Liver (tissue), 9 donors: ENCODE measurements around the gene RAB11A. TPM values are rescaled to one million over a fixed set of nuclear protein-coding genes. Genes with fewer than 3 reads are reported as not detected.

ENCODE experiments used
- DNase-seq: peaks from one replicate; pipeline ENCODE4 v3.0.0-alpha.2; 2017; ENCODE audit warnings: low spot score
- H3K27ac ChIP-seq, 2 donors: one replicate each; pipeline ENCODE4 v1.7.0; 2013; ENCODE audit warnings: inconsistent platforms in 2 of 2, low read length in 2 of 2, control low read depth in 1 of 2, low read depth in 1 of 2, mild to moderate bottlenecking in 1 of 2
- H3K27me3 ChIP-seq, 4 donors: one replicate each; pipeline versions ENCODE4 v1.6.1 to v1.7.0; 2013; ENCODE audit warnings: low read length in 3 of 4, inconsistent platforms in 1 of 4, mild to moderate bottlenecking in 1 of 4, moderate library complexity in 1 of 4; ENCODE audit not compliant: control insufficient read depth in 4 of 4, insufficient read depth in 4 of 4
- H3K36me3 ChIP-seq, 4 donors: one replicate each; pipeline versions ENCODE4 v1.6.1 to v1.7.0; 2013; ENCODE audit warnings: low read length in 3 of 4, mild to moderate bottlenecking in 3 of 4, low read depth in 1 of 4, moderate library complexity in 1 of 4; ENCODE audit not compliant: control insufficient read depth in 4 of 4, insufficient read depth in 3 of 4
- H3K4me1 ChIP-seq, 4 donors: one replicate each; pipeline versions ENCODE4 v1.6.1 to v1.7.0; 2013; ENCODE audit warnings: low read length in 3 of 4, mild to moderate bottlenecking in 3 of 4, moderate library complexity in 1 of 4; ENCODE audit not compliant: control insufficient read depth in 4 of 4, insufficient read depth in 4 of 4
- H3K4me3 ChIP-seq, 3 donors: one replicate each; pipeline versions ENCODE4 v1.6.1 to v1.7.0; 2013; ENCODE audit warnings: low read length in 3 of 3, control low read depth in 1 of 3, low read depth in 1 of 3, mild to moderate bottlenecking in 1 of 3
- H3K9ac ChIP-seq, 2 donors: one replicate each; pipeline ENCODE4 v1.7.0; 2013; ENCODE audit warnings: low read length in 2 of 2, mild to moderate bottlenecking in 2 of 2, moderate library complexity in 2 of 2, control low read depth in 1 of 2, low read depth in 1 of 2
- H3K9me3 ChIP-seq, 4 donors: one replicate each; pipeline versions ENCODE4 v1.6.1 to v1.7.0; 2013; ENCODE audit warnings: low read length in 3 of 4; ENCODE audit not compliant: control insufficient read depth in 4 of 4
- EGR1 ChIP-seq, 2 donors: IDR thresholded peaks; 2 replicates each; pipeline ENCODE4 v1.6.1; 2016 to 2018; ENCODE audit warnings: antibody characterized with exemption in 2 of 2, low read depth in 2 of 2
- FOXA2 ChIP-seq: IDR thresholded peaks from 2 replicates; pipeline ENCODE4 v1.6.1; 2016; ENCODE audit warnings: antibody characterized with exemption
- GABPA ChIP-seq, 2 donors: IDR thresholded peaks in 1 of 2; conservative IDR thresholded peaks in 1 of 2; 2 replicates each; pipeline ENCODE4 v1.6.1; 2016; ENCODE audit warnings: antibody characterized with exemption in 2 of 2, mild to moderate bottlenecking in 1 of 2, moderate library complexity in 1 of 2
- HNF4A ChIP-seq, 2 donors: conservative IDR thresholded peaks; 2 replicates each; pipeline ENCODE4 v1.6.1; 2016; ENCODE audit warnings: antibody characterized with exemption in 2 of 2, mild to moderate bottlenecking in 2 of 2
- HNF4G ChIP-seq: IDR thresholded peaks from 2 replicates; pipeline ENCODE4 v1.6.1; 2016; ENCODE audit warnings: antibody characterized with exemption
- JUND ChIP-seq, 2 donors: IDR thresholded peaks; 2 replicates each; pipeline ENCODE4 v1.6.1; 2016; ENCODE audit warnings: antibody characterized with exemption in 2 of 2
- NR2F2 ChIP-seq: IDR thresholded peaks from 2 replicates; pipeline ENCODE4 v1.6.1; 2016; ENCODE audit warnings: antibody characterized with exemption
- RAD21 ChIP-seq, 2 donors: IDR thresholded peaks; 2 replicates each; pipeline ENCODE4 v1.6.1; 2016; ENCODE audit warnings: antibody characterized with exemption in 2 of 2, mild to moderate bottlenecking in 2 of 2
- RXRA ChIP-seq, 2 donors: IDR thresholded peaks; 2 replicates each; pipeline ENCODE4 v1.6.1; 2017 to 2018; ENCODE audit warnings: antibody characterized with exemption in 2 of 2, mild to moderate bottlenecking in 1 of 2
- SP1 ChIP-seq: IDR thresholded peaks from 2 replicates; pipeline ENCODE4 v1.6.1; 2018; ENCODE audit warnings: antibody characterized with exemption, mild to moderate bottlenecking
- TAF1 ChIP-seq: conservative IDR thresholded peaks from 2 replicates; pipeline ENCODE4 v1.6.1; 2016; ENCODE audit warnings: antibody characterized with exemption, mild to moderate bottlenecking
- WGBS: extraction: QIAGEN DNeasy Blood & Tissue Kit; methylation state at CpG from one replicate; pipeline ENCODE4 v1.1.7; 2013; 5-methylcytosine and 5-hydroxymethylcytosine counted together
- polyA plus RNA-seq, 2 donors: library from polyadenylated mRNA; stranded (reverse) in 1 of 2; unstranded in 1 of 2; fragments of 200-250 nt in 1 of 2; fragments of >200 nt in 1 of 2; fragmentation: Nextera tagmentation in 1 of 2; extraction: Ambion mirVana in 1 of 2; gene quantifications; one replicate each; pipeline versions ENCODE4 v1.2.1 to v1.2.3, GENCODE V29; 2013 to 2015
- total RNA-seq, 2 donors: library from RNA; depleted of rRNA; stranded (reverse); fragments of >200 nt; gene quantifications; one replicate each; pipeline ENCODE4 v1.2.3, GENCODE V29; 2014
- TF ChIP-seq, protein P1 (sequence below): IDR thresholded peaks from 2 replicates; pipeline ENCODE4 v1.6.1; 2016; ENCODE audit warnings: antibody characterized with exemption, mild to moderate bottlenecking
- TF ChIP-seq, protein P2 (sequence below): IDR thresholded peaks from 2 replicates; pipeline ENCODE4 v1.6.1; 2016; ENCODE audit warnings: antibody characterized with exemption
- TF ChIP-seq, protein P3 (sequence below): fragments of 150-350 bp; IDR thresholded peaks from 2 replicates; pipeline ENCODE4 v1.5.1; 2017; ENCODE audit warnings: improper control_type of control experiment, low read depth, low read length; ENCODE audit not compliant: missing input control
- TF ChIP-seq, protein P4 (sequence below): IDR thresholded peaks from 2 replicates; pipeline ENCODE4 v1.6.1; 2016; ENCODE audit warnings: antibody characterized with exemption
- donor health status: healthy.
- donor health status: healthy.
- donor health status: healthy.
- donor health status: healthy.
- donor health status: healthy.

The RAB11A gene
- total and polyA plus RNA-seq, 4 donors, result 40.6 to 100 (median 81.7) TPM

DNA sequence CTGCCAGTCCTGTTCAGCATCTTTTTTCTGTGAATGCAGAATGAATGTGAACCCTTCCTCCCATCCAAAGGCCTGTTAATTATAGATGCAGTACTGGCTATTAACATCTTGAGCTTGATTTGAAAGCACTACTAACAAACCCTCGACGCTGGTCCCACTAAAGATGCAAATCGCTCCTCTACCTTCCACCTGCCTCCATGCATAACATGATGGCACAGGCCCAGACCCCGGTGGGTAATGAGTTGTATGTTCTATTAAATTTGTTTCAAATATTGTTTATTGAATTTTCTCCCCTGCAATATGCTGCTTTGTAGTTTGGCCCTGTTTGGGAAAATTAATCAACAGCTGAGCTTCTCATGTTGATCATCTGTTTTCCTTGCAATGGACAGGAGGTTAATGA lies 69.3 kb downstream of the RAB11A start:
- no peak for TF ChIP-seq FOXA2
- TF ChIP-seq RAD21 (IDR thresholded peaks at IDR 0.05), result no peak
- TF ChIP-seq, protein P1, sequence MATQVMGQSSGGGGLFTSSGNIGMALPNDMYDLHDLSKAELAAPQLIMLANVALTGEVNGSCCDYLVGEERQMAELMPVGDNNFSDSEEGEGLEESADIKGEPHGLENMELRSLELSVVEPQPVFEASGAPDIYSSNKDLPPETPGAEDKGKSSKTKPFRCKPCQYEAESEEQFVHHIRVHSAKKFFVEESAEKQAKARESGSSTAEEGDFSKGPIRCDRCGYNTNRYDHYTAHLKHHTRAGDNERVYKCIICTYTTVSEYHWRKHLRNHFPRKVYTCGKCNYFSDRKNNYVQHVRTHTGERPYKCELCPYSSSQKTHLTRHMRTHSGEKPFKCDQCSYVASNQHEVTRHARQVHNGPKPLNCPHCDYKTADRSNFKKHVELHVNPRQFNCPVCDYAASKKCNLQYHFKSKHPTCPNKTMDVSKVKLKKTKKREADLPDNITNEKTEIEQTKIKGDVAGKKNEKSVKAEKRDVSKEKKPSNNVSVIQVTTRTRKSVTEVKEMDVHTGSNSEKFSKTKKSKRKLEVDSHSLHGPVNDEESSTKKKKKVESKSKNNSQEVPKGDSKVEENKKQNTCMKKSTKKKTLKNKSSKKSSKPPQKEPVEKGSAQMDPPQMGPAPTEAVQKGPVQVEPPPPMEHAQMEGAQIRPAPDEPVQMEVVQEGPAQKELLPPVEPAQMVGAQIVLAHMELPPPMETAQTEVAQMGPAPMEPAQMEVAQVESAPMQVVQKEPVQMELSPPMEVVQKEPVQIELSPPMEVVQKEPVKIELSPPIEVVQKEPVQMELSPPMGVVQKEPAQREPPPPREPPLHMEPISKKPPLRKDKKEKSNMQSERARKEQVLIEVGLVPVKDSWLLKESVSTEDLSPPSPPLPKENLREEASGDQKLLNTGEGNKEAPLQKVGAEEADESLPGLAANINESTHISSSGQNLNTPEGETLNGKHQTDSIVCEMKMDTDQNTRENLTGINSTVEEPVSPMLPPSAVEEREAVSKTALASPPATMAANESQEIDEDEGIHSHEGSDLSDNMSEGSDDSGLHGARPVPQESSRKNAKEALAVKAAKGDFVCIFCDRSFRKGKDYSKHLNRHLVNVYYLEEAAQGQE, result no peak
- H3K27ac ChIP-seq, result no peak overlapping the region
- no peak overlapping the region for H3K9ac ChIP-seq
- no peaks in the 10 kb centered on the region for H3K9me3 ChIP-seq
- H3K27me3 ChIP-seq, result no peaks in the 10 kb centered on the region
- no peak overlapping the region for H3K4me3 ChIP-seq
- DNase-seq, result no peak
- no peaks in the 10 kb centered on the region for H3K4me1 ChIP-seq
- no peaks in the 10 kb centered on the region for H3K36me3 ChIP-seq
- WGBS, result 90% methylated on average over 4 of the region's 4 CpGs

DNA sequence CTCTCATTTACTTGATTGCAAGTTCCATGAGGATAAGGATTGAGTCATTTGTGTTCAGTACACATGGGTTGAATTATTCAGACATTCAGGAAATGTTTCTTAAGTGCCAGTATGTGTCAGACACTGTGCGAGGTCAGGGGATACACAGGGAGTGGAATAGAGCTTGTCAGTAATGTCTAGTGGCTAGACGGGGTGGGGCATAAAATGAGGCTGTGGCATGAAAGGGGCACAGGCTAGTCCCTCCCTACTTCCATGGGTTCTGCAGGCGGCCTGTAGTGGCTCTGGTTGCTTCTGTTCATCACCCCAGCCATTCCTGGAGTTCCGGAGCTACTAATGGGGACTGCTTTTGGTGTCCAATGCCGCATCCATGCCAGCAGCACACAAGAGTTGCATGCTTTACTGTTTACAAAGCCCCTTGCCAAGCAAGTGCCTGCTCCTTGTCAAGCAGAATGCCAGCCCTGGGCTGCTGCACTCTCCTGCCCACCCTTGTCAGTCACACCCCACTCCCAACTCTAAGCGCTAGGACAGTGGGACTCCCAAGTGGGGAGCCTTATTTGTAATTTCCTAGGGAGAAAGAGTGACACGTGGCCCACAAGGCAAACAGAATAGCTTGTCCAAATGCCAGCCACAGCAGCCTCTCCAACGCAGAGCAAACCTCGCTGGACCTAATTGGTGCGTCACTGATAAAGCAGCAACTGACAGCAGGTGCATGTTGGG lies 70.8 kb downstream of the RAB11A start:
- H3K27me3 ChIP-seq, result no peaks in the 10 kb centered on the region
- DNase-seq, result no peak
- no peaks in the 10 kb centered on the region for H3K36me3 ChIP-seq
- no peaks in the 10 kb centered on the region for H3K4me1 ChIP-seq
- no peaks in the 10 kb centered on the region for H3K9me3 ChIP-seq
- 80% methylated on average over 10 of the region's 10 CpGs for WGBS
- no peak overlapping the region for H3K4me3 ChIP-seq
- H3K27ac ChIP-seq, result no peak overlapping the region
- no peak for TF ChIP-seq EGR1 (IDR thresholded peaks at IDR 0.05; ENCODE audit: low read depth in 2 of 2)
- no peak for TF ChIP-seq GABPA (IDR thresholded peaks at IDR 0.05 in 1 of 2, conservative IDR thresholded peaks at IDR 0.05 in 1 of 2)
- no peak for TF ChIP-seq NR2F2
- TF ChIP-seq SP1, result no peak
- no peak for TF ChIP-seq RAD21 (IDR thresholded peaks at IDR 0.05)
- TF ChIP-seq TAF1, result no peak
- TF ChIP-seq HNF4A (conservative IDR thresholded peaks at IDR 0.05), result no peak
- TF ChIP-seq, protein P2, sequence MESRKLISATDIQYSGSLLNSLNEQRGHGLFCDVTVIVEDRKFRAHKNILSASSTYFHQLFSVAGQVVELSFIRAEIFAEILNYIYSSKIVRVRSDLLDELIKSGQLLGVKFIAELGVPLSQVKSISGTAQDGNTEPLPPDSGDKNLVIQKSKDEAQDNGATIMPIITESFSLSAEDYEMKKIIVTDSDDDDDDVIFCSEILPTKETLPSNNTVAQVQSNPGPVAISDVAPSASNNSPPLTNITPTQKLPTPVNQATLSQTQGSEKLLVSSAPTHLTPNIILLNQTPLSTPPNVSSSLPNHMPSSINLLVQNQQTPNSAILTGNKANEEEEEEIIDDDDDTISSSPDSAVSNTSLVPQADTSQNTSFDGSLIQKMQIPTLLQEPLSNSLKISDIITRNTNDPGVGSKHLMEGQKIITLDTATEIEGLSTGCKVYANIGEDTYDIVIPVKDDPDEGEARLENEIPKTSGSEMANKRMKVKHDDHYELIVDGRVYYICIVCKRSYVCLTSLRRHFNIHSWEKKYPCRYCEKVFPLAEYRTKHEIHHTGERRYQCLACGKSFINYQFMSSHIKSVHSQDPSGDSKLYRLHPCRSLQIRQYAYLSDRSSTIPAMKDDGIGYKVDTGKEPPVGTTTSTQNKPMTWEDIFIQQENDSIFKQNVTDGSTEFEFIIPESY, result no peak
- TF ChIP-seq RXRA (IDR thresholded peaks at IDR 0.05), result no peak
- TF ChIP-seq HNF4G, result no peak
- no peak for TF ChIP-seq JUND (IDR thresholded peaks at IDR 0.05)
- TF ChIP-seq, protein P3, sequence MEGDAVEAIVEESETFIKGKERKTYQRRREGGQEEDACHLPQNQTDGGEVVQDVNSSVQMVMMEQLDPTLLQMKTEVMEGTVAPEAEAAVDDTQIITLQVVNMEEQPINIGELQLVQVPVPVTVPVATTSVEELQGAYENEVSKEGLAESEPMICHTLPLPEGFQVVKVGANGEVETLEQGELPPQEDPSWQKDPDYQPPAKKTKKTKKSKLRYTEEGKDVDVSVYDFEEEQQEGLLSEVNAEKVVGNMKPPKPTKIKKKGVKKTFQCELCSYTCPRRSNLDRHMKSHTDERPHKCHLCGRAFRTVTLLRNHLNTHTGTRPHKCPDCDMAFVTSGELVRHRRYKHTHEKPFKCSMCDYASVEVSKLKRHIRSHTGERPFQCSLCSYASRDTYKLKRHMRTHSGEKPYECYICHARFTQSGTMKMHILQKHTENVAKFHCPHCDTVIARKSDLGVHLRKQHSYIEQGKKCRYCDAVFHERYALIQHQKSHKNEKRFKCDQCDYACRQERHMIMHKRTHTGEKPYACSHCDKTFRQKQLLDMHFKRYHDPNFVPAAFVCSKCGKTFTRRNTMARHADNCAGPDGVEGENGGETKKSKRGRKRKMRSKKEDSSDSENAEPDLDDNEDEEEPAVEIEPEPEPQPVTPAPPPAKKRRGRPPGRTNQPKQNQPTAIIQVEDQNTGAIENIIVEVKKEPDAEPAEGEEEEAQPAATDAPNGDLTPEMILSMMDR, result no peak
- TF ChIP-seq, protein P1, result no peak
- TF ChIP-seq, protein P4, sequence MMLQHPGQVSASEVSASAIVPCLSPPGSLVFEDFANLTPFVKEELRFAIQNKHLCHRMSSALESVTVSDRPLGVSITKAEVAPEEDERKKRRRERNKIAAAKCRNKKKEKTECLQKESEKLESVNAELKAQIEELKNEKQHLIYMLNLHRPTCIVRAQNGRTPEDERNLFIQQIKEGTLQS, result no peak
- no peak overlapping the region for H3K9ac ChIP-seq
